Colonic mucosa (tissue), 4 donors: ENCODE measurements around the gene TMEM144. TPM values are rescaled to one million over a fixed set of nuclear protein-coding genes. Genes with fewer than 3 reads are reported as not detected.
A peak's percentile ranks its signal among the peaks of the same experiment; 100 is the strongest.

Experiments
- DNase-seq: peaks from one replicate; pipeline ENCODE4 v3.0.0-alpha.2; 2020
- H3K27ac ChIP-seq: fragments of 200-600 bp; one replicate; pipeline ENCODE4 v1.8.0; 2021
- H3K27me3 ChIP-seq: fragments of 200-600 bp; one replicate; pipeline ENCODE4 v1.8.0; 2021
- H3K36me3 ChIP-seq: fragments of 200-600 bp; one replicate; pipeline ENCODE4 v1.8.0; 2021
- H3K4me1 ChIP-seq: fragments of 200-600 bp; one replicate; pipeline ENCODE4 v1.8.0; 2021; ENCODE audit warnings: mild to moderate bottlenecking
- H3K4me3 ChIP-seq: fragments of 200-600 bp; one replicate; pipeline ENCODE4 v1.8.0; 2021
- H3K9ac ChIP-seq, 2 donors: one replicate each; pipeline ENCODE4 v1.7.0; 2013; ENCODE audit warnings: control low read depth in 2 of 2, low read depth in 2 of 2, low read length in 2 of 2
- H3K9me3 ChIP-seq: fragments of 200-600 bp; one replicate; pipeline ENCODE4 v1.8.0; 2021
- CTCF ChIP-seq: fragments of 200-600 bp; IDR thresholded peaks from one replicate; pipeline ENCODE4 v1.8.0; 2022; ENCODE audit warnings: antibody characterized with exemption, mild to moderate bottlenecking
- intact Hi-C: fragments of 100-400 bp; cut with DNase I; formaldehyde crosslinking; loops from one replicate; pipeline ENCODE4 v1.14.1; 2022
- total RNA-seq, 2 donors: library from RNA; stranded (reverse); fragmentation: NEBNext Ultra II Directional in 1 of 2; extraction: Animal tissue kit (Norgen Biotek cat#: 25700) in 1 of 2; gene quantifications; one replicate each; pipeline ENCODE4 v1.2.1, GENCODE V29; 2021
- donor health status: healthy.
- donor health status: DM: no; HTN: no; CAD: no.
- donor health status: DM: no; HTN: no; CAD: no.

TMEM144 gene
- total RNA-seq, 2 donors from 2014 or later: 18.3 to 28.6 TPM

DNA sequence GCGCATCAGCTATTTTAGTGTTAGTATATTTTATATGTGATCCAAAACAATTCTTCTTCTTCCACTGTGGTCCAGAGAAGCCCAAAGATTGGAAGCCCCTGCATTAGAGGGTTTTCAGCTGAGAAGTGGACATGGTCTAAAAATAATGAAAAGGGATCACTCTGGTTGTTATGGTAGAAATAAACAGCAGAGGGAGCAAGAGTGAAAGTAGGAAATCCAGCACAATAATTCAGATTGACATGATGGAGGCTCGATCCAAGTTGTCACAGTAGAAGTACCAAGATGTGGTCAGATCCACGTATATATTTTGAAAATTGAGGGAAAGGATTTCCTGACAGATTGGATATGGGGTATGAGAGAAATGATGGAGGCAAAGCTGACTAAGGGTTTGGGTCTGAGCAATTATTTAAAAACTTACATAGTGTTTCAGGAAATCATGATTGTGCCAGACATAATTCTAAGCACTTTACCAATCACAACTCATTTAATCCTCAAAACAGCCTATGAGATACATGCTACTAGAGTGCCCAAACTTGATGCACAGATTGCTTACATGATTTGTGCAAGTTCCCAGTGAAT is 17.0 kb upstream of the TMEM144 start:
- H3K27me3 ChIP-seq: no peaks in the 10 kb centered on the region
- no peak overlapping the region for H3K4me3 ChIP-seq
- H3K9ac ChIP-seq: no peak overlapping the region
- H3K36me3 ChIP-seq: no peaks in the 10 kb centered on the region
- H3K4me1 ChIP-seq: no peaks in the 10 kb centered on the region
- peak; percentile 41 for TF ChIP-seq CTCF
- H3K9me3 ChIP-seq: no peaks in the 10 kb centered on the region
- DNase-seq: no peak
- H3K27ac ChIP-seq: no peak overlapping the region
- intact Hi-C loops: loop anchor here (2.0 kb wide), 1 partner anchor 64 kb away; no protein-coding TSS in a partner anchor

DNA sequence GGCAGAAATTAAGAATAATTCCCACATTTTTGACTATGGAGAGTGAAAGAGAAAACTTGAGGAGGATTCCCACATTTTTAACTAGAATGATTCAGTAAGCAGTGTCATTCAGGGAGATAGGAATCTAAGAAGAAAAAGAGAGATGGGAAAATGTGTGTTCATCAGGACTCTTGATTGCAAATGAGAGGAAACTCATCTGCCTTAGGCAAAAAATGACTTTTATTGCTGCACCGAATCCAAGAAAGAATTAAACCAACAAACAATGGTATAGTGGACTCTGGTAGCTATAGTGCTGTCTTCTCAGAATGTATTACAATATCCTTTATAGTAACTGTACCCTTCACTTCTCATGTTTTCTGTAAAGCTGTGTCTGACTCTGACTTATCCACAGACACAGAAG is 15.0 kb upstream of the TMEM144 start:
- Histone ChIP-seq H3K9me3 (no peaks in the 10 kb centered on the region), H3K36me3 (no peaks in the 10 kb centered on the region), H3K4me1 (no peaks in the 10 kb centered on the region), H3K9ac (no peak overlapping the region), H3K27me3 (no peaks in the 10 kb centered on the region), H3K27ac (no peak overlapping the region), H3K4me3 (no peak overlapping the region)
- DNase-seq: no peak
- intact Hi-C loops: no loop called here
- TF ChIP-seq CTCF: no peak

GRCh38 chr4:158197194-158197776 is 13.0 kb upstream of the TMEM144 start:
- H3K4me1 ChIP-seq: no peaks in the 10 kb centered on the region
- no peaks in the 10 kb centered on the region for H3K9me3 ChIP-seq
- no peak overlapping the region for H3K4me3 ChIP-seq
- TF ChIP-seq CTCF: no peak
- intact Hi-C loops: no loop called here
- no peaks in the 10 kb centered on the region for H3K36me3 ChIP-seq
- DNase-seq: no peak
- no peaks in the 10 kb centered on the region for H3K27me3 ChIP-seq
- H3K9ac ChIP-seq: no peak overlapping the region
- H3K27ac ChIP-seq: no peak overlapping the region

DNA sequence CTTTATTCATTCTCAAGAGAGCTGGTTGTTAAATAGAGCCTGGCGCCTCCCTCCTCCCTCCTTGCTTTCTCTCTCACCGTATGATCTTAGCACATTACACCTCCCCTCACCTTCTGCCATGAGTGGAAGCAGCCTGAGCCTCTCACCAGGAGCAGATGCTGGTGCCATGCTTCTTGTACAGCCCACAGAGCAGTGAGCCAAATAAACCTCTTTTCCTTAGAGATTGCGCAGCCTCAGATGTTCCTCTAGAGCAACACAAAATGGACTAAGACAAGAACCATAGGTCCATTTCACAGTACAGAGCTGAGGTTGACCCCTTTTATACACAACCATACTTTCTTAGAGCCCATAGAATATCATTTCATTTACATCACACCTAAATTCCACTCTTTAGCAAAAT is 10.1 kb upstream of the TMEM144 start:
- intact Hi-C loops: no loop called here
- no peaks in the 10 kb centered on the region for H3K36me3 ChIP-seq
- no peaks in the 10 kb centered on the region for H3K27me3 ChIP-seq
- H3K9me3 ChIP-seq: no peaks in the 10 kb centered on the region
- H3K4me1 ChIP-seq: no peaks in the 10 kb centered on the region
- DNase-seq: no peak
- no peak overlapping the region for H3K9ac ChIP-seq
- H3K4me3 ChIP-seq: no peak overlapping the region
- no peak overlapping the region for H3K27ac ChIP-seq
- no peak for TF ChIP-seq CTCF

DNA sequence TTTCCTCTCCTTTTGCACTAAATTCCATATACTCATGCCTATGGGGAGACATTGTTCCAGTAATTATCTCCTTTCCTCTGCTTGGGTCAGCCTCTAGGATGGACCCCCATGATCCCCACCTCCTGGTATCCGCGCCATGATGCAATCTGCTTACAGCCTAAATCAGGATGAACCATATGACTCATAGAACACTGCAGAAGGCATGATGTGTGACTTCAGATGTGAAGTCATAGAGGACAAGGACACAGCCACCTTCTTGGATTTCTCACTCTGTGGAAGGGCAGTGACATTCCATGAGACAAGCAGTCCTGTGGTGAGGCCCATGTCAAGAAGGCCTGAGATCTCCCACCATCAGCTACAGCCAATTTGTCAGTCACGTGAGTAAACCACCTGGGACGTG is 9.0 kb upstream of the TMEM144 start:
- H3K9me3 ChIP-seq: no peaks in the 10 kb centered on the region
- H3K9ac ChIP-seq: no peak overlapping the region
- DNase-seq: no peak
- intact Hi-C loops: no loop called here
- H3K27ac ChIP-seq: no peak overlapping the region
- no peaks in the 10 kb centered on the region for H3K27me3 ChIP-seq
- no peak overlapping the region for H3K4me3 ChIP-seq
- no peak for TF ChIP-seq CTCF
- H3K4me1 ChIP-seq: no peaks in the 10 kb centered on the region
- no peaks in the 10 kb centered on the region for H3K36me3 ChIP-seq
